K562 (cell line): ENCODE results near the gene CDC45. TPM values are rescaled to one million over a fixed set of nuclear protein-coding genes. Genes with fewer than 3 reads are reported as not detected.

Experiments used
- CREM ChIP-seq: IDR thresholded peaks from 2 replicates; pipeline ENCODE4 v1.6.1; 2014; ENCODE audit warnings: antibody characterized with exemption, low read depth
- CTBP1 ChIP-seq: fragments of 450-650 bp; IDR thresholded peaks from 2 replicates; pipeline ENCODE4 v1.6.1; 2016; ENCODE audit warnings: borderline replicate concordance
- ESRRA ChIP-seq: fragments of 450-650 bp; IDR thresholded peaks from 2 replicates; pipeline ENCODE4 v1.6.1; 2014; ENCODE audit warnings: low read depth, mild to moderate bottlenecking, moderate library complexity, borderline replicate concordance
- GABPB1 ChIP-seq: sonication (generic); formaldehyde crosslinking; IDR thresholded peaks from 2 replicates; pipeline ENCODE4 v1.8.0; 2022; ENCODE audit warnings: mild to moderate bottlenecking, missing genetic modification reagents
- LCOR ChIP-seq: sonication (generic); formaldehyde crosslinking; IDR thresholded peaks from 2 replicates; pipeline ENCODE4 v1.8.0; 2022; ENCODE audit warnings: mild to moderate bottlenecking, missing genetic modification reagents
- NRF1 ChIP-seq, 2 experiments: fragments of 450-650 bp; IDR thresholded peaks in 1 of 2; conservative IDR thresholded peaks in 1 of 2; 2 replicates each; pipeline ENCODE4 v1.6.1; 2014; ENCODE audit warnings: mild to moderate bottlenecking in 2 of 2
- POLR2G ChIP-seq: fragments of 200-400 bp; formaldehyde crosslinking; IDR thresholded peaks from 2 replicates; pipeline ENCODE4 v1.6.1; 2017; ENCODE audit warnings: low read depth, mild to moderate bottlenecking, antibody characterized with exemption, low read length, moderate library complexity
- RBFOX2 ChIP-seq: fragments of 200-400 bp; formaldehyde crosslinking; IDR thresholded peaks from 2 replicates; pipeline ENCODE4 v1.6.1; 2017; ENCODE audit warnings: low read depth, mild to moderate bottlenecking, low read length, moderate library complexity
- ZKSCAN3 ChIP-seq: fragments of 250-450 bp; sonication (Bioruptor Pico); IDR thresholded peaks from 2 replicates; pipeline ENCODE4 v1.4.0; 2020
- ZNF146 ChIP-seq: IDR thresholded peaks from one replicate; pipeline ENCODE4 v1.6.1; 2018; ENCODE audit warnings: missing compliant biosample characterization; ENCODE audit not compliant: unreplicated experiment
- polyA plus RNA-seq, 8 experiments: library from polyadenylated mRNA; depleted of rRNA in 4 of 8; stranded (reverse) in 5 of 8; unstranded in 3 of 8; fragments of >200 nt; fragmentation: Nextera tagmentation in 2 of 8; fragmentation: Illumina TruSeq in 1 of 8; extraction: Ambion mirVana in 2 of 8; extraction: Trizol in 1 of 8; gene quantifications; 2 replicates each; pipeline versions ENCODE4 v1.2.1 to v1.2.3, GENCODE V29; 2011 to 2014; ENCODE audit warnings: inconsistent platforms in 1 of 8, missing spikeins in 1 of 8
- total RNA-seq, 7 experiments: library from RNA; depleted of rRNA in 6 of 7; stranded (reverse); fragments of >200 nt in 6 of 7; fragmentation: Illumina TruSeq in 2 of 7; extraction: Trizol in 2 of 7; gene quantifications; 2 replicates each; pipeline versions ENCODE4 v1.2.1 to v1.2.3, GENCODE V29; 2011 to 2021; ENCODE audit warnings: low replicate concordance in 1 of 7
- TF ChIP-seq, protein P1 (sequence below), 2 experiments: IDR thresholded peaks; 2 replicates each; pipeline ENCODE4 v1.6.1; 2011; ENCODE audit warnings: borderline replicate concordance in 1 of 2, control low read depth in 1 of 2, low read depth in 1 of 2, low read length in 1 of 2, mild to moderate bottlenecking in 1 of 2, mixed read lengths in 1 of 2, moderate library complexity in 1 of 2; ENCODE audit not compliant: insufficient read depth in 1 of 2, insufficient read length in 1 of 2, poor library complexity in 1 of 2, severe bottlenecking in 1 of 2; ENCODE audit errors: extremely low read depth in 1 of 2
- TF ChIP-seq, protein P2 (sequence below): fragments of 250-450 bp; sonication (Bioruptor Pico); IDR thresholded peaks from 2 replicates; pipeline ENCODE4 v1.5.0; 2020; ENCODE audit warnings: mild to moderate bottlenecking, borderline replicate concordance
- TF ChIP-seq, protein P3 (sequence below): sonication (generic); formaldehyde crosslinking; IDR thresholded peaks from 2 replicates; pipeline ENCODE4 v1.8.1; 2022; ENCODE audit warnings: missing genetic modification reagents

The CDC45 gene
- total and polyA plus RNA-seq, 9 of the 15 experiments (the other 6 are each of a cell fraction or from before 2014, with no cell fraction given): 251 to 580 (median 410) TPM

DNA sequence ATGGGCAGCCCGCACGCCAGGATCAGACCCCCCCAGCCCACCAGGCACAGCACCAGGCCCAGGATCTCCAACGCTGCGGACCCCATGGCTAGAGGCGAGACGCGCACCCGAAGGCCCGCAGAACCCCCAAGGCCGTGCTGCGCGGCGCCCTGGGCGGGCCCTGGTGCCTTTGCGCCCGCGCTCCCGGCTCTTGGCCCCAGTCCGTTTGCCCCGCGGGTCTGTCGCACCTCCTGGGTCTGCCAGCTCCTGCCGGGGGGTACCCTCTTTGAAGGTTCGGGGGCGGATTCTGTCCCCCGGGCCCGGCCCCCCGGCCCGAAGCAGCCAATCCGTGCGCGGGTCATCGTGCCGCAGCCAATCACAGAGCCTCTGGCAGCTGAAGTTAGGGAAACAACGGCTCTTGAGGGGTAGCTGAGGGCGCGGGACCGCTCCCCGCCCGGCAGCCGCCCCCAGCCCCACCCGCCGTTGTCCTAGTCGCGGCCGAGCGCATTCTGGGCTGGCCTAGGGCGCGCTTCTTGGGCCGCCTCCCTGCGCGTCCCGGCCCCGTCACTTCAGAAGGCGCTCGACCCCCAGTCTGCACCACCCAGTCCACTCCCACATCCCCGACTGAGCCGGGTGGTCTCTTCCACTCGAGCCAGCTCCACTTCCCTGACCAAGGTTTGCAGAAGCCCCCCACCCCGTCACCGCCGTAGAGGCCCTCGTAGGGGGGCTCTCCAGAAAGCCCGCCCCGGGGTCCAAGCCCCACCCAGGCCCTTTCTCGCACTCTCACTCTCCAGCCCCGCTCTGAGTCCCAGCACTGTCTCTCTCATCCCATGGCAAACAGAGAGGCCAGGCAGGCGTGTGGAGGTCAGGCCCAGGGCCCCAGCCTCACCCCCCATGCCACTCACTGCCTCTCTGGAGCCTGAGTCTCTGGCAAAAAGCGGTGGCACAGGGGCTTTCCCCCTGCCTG is 44.7 kb downstream of the CDC45 start, which contains the start of gene CLDN5 (continued):
- TF ChIP-seq, protein P1, sequence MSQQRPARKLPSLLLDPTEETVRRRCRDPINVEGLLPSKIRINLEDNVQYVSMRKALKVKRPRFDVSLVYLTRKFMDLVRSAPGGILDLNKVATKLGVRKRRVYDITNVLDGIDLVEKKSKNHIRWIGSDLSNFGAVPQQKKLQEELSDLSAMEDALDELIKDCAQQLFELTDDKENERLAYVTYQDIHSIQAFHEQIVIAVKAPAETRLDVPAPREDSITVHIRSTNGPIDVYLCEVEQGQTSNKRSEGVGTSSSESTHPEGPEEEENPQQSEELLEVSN (IDR thresholded peaks at IDR 0.05; ENCODE audit: borderline replicate concordance in 1 of 2, extremely low read depth in 1 of 2, insufficient read depth in 1 of 2, insufficient read length in 1 of 2, low read depth in 1 of 2, low read length in 1 of 2, poor library complexity in 1 of 2, severe bottlenecking in 1 of 2): no peak
- TF ChIP-seq NRF1 (conservative IDR thresholded peaks at IDR 0.05 in 1 of 2, IDR thresholded peaks at IDR 0.05 in 1 of 2): no peak
- TF ChIP-seq, protein P2, sequence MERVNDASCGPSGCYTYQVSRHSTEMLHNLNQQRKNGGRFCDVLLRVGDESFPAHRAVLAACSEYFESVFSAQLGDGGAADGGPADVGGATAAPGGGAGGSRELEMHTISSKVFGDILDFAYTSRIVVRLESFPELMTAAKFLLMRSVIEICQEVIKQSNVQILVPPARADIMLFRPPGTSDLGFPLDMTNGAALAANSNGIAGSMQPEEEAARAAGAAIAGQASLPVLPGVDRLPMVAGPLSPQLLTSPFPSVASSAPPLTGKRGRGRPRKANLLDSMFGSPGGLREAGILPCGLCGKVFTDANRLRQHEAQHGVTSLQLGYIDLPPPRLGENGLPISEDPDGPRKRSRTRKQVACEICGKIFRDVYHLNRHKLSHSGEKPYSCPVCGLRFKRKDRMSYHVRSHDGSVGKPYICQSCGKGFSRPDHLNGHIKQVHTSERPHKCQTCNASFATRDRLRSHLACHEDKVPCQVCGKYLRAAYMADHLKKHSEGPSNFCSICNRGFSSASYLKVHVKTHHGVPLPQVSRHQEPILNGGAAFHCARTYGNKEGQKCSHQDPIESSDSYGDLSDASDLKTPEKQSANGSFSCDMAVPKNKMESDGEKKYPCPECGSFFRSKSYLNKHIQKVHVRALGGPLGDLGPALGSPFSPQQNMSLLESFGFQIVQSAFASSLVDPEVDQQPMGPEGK (CRISPR knock-in tag): no peak
- TF ChIP-seq ZKSCAN3 (CRISPR knock-in tag): no peak
- TF ChIP-seq, protein P3, sequence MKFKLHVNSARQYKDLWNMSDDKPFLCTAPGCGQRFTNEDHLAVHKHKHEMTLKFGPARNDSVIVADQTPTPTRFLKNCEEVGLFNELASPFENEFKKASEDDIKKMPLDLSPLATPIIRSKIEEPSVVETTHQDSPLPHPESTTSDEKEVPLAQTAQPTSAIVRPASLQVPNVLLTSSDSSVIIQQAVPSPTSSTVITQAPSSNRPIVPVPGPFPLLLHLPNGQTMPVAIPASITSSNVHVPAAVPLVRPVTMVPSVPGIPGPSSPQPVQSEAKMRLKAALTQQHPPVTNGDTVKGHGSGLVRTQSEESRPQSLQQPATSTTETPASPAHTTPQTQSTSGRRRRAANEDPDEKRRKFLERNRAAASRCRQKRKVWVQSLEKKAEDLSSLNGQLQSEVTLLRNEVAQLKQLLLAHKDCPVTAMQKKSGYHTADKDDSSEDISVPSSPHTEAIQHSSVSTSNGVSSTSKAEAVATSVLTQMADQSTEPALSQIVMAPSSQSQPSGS (CRISPR knock-in tag): no peak
- TF ChIP-seq CTBP1: no peak
- TF ChIP-seq LCOR (CRISPR knock-in tag): no peak
- no peak for TF ChIP-seq GABPB1
- TF ChIP-seq ZNF146 (CRISPR knock-in tag): no peak
- TF ChIP-seq RBFOX2: no peak; the same call in 1 of the 2 replicates
- no peak for TF ChIP-seq CREM
- peak; percentile 8 for TF ChIP-seq POLR2G
- no peak for TF ChIP-seq ESRRA
